GM18498 (cell line): ENCODE data around the gene CACNA1A.
"Not testable (repeated sequence)": the region's sequence is repeated elsewhere in the genome, so short reads cannot be mapped to it uniquely, and the experiment has no call there.

ENCODE experiments used
- ATAC-seq: cut with Tn5 transposase; IDR thresholded peaks from one replicate; pipeline ENCODE4 v1.9.1; 2021; ENCODE audit warnings: mild to moderate bottlenecking, moderate library complexity; ENCODE audit not compliant: unreplicated experiment

CACNA1A gene

GRCh38 chr19:13172346-13173138, 333.7 kb downstream of the CACNA1A start:
- no peak for ATAC-seq

GRCh38 chr19:13171146-13171545, 335.1 kb downstream of the CACNA1A start:
- no peak for ATAC-seq

GRCh38 chr19:13169769-13170168, 336.5 kb downstream of the CACNA1A start:
- no peak for ATAC-seq

GRCh38 chr19:13166151-13166550, 340.1 kb downstream of the CACNA1A start:
- not testable (repeated sequence) for ATAC-seq

- ATAC-seq, result no peak
These were observed 340.9 kb downstream of the CACNA1A start for GRCh38 chr19:13165162-13165997.

- ATAC-seq, result no peak
These were observed 341.7 kb downstream of the CACNA1A start for GRCh38 chr19:13164343-13165161.

- ATAC-seq, result no peak
These were observed 342.5 kb downstream of the CACNA1A start for GRCh38 chr19:13163609-13164342.

GRCh38 chr19:13162724-13163608, 343.3 kb downstream of the CACNA1A start:
- ATAC-seq, result peak; percentile 38

- ATAC-seq, result no peak
These were observed 345.7 kb downstream of the CACNA1A start for GRCh38 chr19:13160557-13160956.

- ATAC-seq, result no peak
These were observed 346.6 kb downstream of the CACNA1A start for GRCh38 chr19:13159713-13160112.
